ENCODE measurements around the gene ADAMTS15. TPM values are rescaled to one million over a fixed set of nuclear protein-coding genes. Genes with fewer than 3 reads are reported as not detected.

Gene ADAMTS15
- total and polyA plus RNA-seq, 10 of the 15 experiments (the other 5 are each of a cell fraction or from before 2014, with no cell fraction given), result not detected

- no peak for TF ChIP-seq BCL11A (IDR thresholded peaks at IDR 0.05; ENCODE audit: low read depth, low read length)
- TF ChIP-seq NR2C2 (IDR thresholded peaks at IDR 0.05; ENCODE audit: borderline replicate concordance, control insufficient read depth, insufficient read length, low read depth), result no peak
- TF ChIP-seq ELK1 (IDR thresholded peaks at IDR 0.05; ENCODE audit: low read depth, low read length), result no peak
- no peak for TF ChIP-seq HDAC2 (IDR thresholded peaks at IDR 0.05)
- TF ChIP-seq SMARCA5 (IDR thresholded peaks at IDR 0.05), result no peak
Observed at GRCh38 chr11:130455483-130456127, 7.2 kb downstream of the ADAMTS15 start (continued).

- intact Hi-C loops (cut with micrococcal nuclease; ENCODE audit: unreplicated experiment), result no loop called here
- no peak overlapping the region for H3K9ac ChIP-seq (ENCODE audit: control insufficient read depth, insufficient read depth, low read length)
- peaks cover 3 to 6% of the 10 kb centered on the region in 2 experiments; a peak in 3 of 4 replicates for H3K27me3 ChIP-seq (replicated peaks in 1 of 2; ENCODE audit: control insufficient read depth in 2 of 2, insufficient read depth in 2 of 2, low read length in 1 of 2)
- 33% methylated on average over 3 of the region's 3 CpGs for WGBS (ENCODE audit: insufficient coverage, insufficient replicate concordance, low lambda C conversion rate, missing lambda C conversion rate)
- H3K9me3 ChIP-seq (replicated peaks; ENCODE audit: control insufficient read depth, insufficient read depth, low read length), result no peaks in the 10 kb centered on the region
- no peaks in the 10 kb centered on the region for H3K4me1 ChIP-seq (ENCODE audit: control insufficient read depth, insufficient read depth, low read length)
- no peak overlapping the region for H2AFZ ChIP-seq (ENCODE audit: control insufficient read depth, low read depth, low read length)
- no peak overlapping the region for H3K4me2 ChIP-seq (ENCODE audit: control insufficient read depth, insufficient read depth)
- FAIRE-seq (no peak), DNase-seq (ENCODE audit: low read depth, low spot score) (no peak), ATAC-seq (no peak)
- POLR2A ChIA-PET, result no interaction called here
- CTCF ChIA-PET, result interaction anchor here (1.3 kb wide), 1 partner anchor 406 kb away, joined by 5 read pairs; no protein-coding TSS in a partner anchor
- SMC1A ChIA-PET (ENCODE audit: uncharacterized antibody, unreplicated experiment), result no interaction called here
- H3K36me3 ChIP-seq (ENCODE audit: control insufficient read depth in 2 of 2, insufficient read depth in 2 of 2, low read length in 1 of 2), result no peaks in the 10 kb centered on the region
- no peaks in the 10 kb centered on the region for H3K79me2 ChIP-seq (ENCODE audit: control insufficient read depth, insufficient read depth, low read length)
- no peak overlapping the region for H3K27ac ChIP-seq (ENCODE audit: control insufficient read depth, insufficient read depth)
- no peak overlapping the region for H3K4me3 ChIP-seq
- RAD21 ChIA-PET (ENCODE audit: unreplicated experiment), result no interaction called here
- in situ Hi-C loops (cut with MboI), result no loop called here
- BruUV-seq (replicated peaks), result no TSS peak
- H4K20me1 ChIP-seq (ENCODE audit: control insufficient read depth, insufficient read depth), result no peaks in the 10 kb centered on the region
- TF ChIP-seq FOXK2 (IDR thresholded peaks at IDR 0.05), result no peak
- no peak for TF ChIP-seq EZH2 (IDR thresholded peaks at IDR 0.05; ENCODE audit: borderline replicate concordance, control insufficient read depth, low read depth, low read length)
- no peak for TF ChIP-seq KAT2A (conservative IDR thresholded peaks at IDR 0.05; ENCODE audit: control insufficient read depth, low read depth, low read length)
- TF ChIP-seq HDGF (IDR thresholded peaks at IDR 0.05), result no peak
- no peak for TF ChIP-seq CUX1 (IDR thresholded peaks at IDR 0.05; ENCODE audit: insufficient replicate concordance, low read depth, low read length)
- TF ChIP-seq IKZF1 (conservative IDR thresholded peaks at IDR 0.05), result no peak
- no peak for TF ChIP-seq BRCA1 (IDR thresholded peaks at IDR 0.05; ENCODE audit: low read depth, low read length)
- no peak for TF ChIP-seq PBX3 (IDR thresholded peaks at IDR 0.05; ENCODE audit: insufficient replicate concordance, low read depth, low read length)
- no peak for TF ChIP-seq IRF4 (IDR thresholded peaks at IDR 0.05; ENCODE audit: low read depth, low read length)
Observed at GRCh38 chr11:130456286-130456685, 7.8 kb downstream of the ADAMTS15 start.
